ENCODE results near the gene KCNJ2. TPM values are rescaled to one million over a fixed set of nuclear protein-coding genes. Genes with fewer than 3 reads are reported as not detected.

The KCNJ2 gene
- polyA plus RNA-seq (2011; rRNA removed) (1.2 and 2.1 TPM in 2 replicates), polyA minus RNA-seq (2011; rRNA and poly(A)+ RNA removed) (6.3 and 13.5 TPM in 2 replicates)

DNA sequence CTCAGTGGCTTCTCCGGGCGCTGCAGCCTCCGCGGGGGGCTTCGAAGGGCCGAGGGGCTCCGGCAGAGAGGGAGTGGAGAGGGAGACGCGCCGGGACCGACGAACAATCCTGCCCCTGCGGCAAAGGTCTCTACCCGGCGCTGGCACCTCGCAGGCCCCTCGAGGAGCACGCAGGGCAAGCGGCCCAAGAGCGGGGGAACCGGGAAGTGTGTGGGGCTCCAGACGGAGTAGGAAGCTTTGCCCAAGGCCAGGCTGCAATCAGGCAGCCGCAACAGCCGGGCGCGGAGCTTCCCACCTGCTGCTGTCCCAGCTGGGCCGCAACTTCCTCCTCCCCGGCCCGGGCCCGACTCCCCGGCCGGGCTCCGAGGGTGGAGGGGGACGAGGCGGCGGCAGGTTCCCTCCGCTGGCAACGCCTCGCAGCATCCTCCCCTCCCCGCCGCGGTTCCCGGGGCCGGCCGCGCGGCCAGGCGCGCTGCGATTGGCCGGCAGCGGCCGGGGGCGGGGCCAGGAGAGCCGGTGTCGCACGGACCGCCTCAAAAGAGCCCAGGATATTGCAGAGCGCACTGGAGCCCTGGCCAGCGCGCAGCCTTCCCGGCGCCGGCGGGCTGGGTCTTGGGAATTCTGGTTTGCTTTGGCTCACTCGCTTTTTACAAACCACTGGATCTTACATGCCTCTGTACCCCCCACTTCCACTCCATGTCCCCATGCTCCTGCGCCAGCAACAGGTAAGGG is at the start of gene KCNJ2:
TSS of gene KCNJ2 (plus strand) at position 556 of the 732 bp plus-strand sequence. CDS start 5,508 bp downstream, outside the sequence.
- Histone ChIP-seq H3K4me3 (ENCODE audit: low read depth, low read length) (peak within 1 kb of the TSS; percentile 49), H3K36me3 (ENCODE audit: control insufficient read depth, insufficient read depth, low read length) (no peaks in the 10 kb centered on the region), H3K27me3 (ENCODE audit: control insufficient read depth, insufficient read depth, low read length) (no peaks in the 10 kb centered on the region; the same call in 1 of the 2 replicates)
- ChIA-PET POLR2A (no interaction called here), CTCF (interaction anchor here (0.9 to 2.6 kb wide), 3 partner anchors 9 to 562 kb away, joined by 3 to 10 read pairs (median 7); no protein-coding TSS in a partner anchor)
- peak; percentile 26 for DNase-seq (ENCODE audit: low read depth)
- no peak for TF ChIP-seq CTCF (IDR thresholded peaks at IDR 0.05; ENCODE audit: insufficient read depth, low read depth, low read length)

GRCh38 chr17:70119545-70119944 is 49.8 kb upstream of the KCNJ2 start:
- ChIA-PET CTCF (no interaction called here), POLR2A (no interaction called here)
- no peak for TF ChIP-seq CTCF (IDR thresholded peaks at IDR 0.05; ENCODE audit: insufficient read depth, low read depth, low read length)
- no peak for DNase-seq (ENCODE audit: low read depth)
- Histone ChIP-seq H3K4me3 (ENCODE audit: low read depth, low read length) (no peak overlapping the region), H3K27me3 (ENCODE audit: control insufficient read depth, insufficient read depth, low read length) (0 out of 2 replicates have a peak, but pooled peaks cover 1% of the 10 kb centered on the region), H3K36me3 (ENCODE audit: control insufficient read depth, insufficient read depth, low read length) (no peaks in the 10 kb centered on the region)

GRCh38 chr17:70119983-70120382 is 49.3 kb upstream of the KCNJ2 start:
- no peak for DNase-seq (ENCODE audit: low read depth)
- H3K4me3 ChIP-seq (ENCODE audit: low read depth, low read length), result no peak overlapping the region
- no peaks in the 10 kb centered on the region for H3K36me3 ChIP-seq (ENCODE audit: control insufficient read depth, insufficient read depth, low read length)
- POLR2A ChIA-PET, result no interaction called here
- 0 out of 2 replicates have a peak, but pooled peaks cover 1% of the 10 kb centered on the region for H3K27me3 ChIP-seq (ENCODE audit: control insufficient read depth, insufficient read depth, low read length)
- TF ChIP-seq CTCF (IDR thresholded peaks at IDR 0.05; ENCODE audit: insufficient read depth, low read depth, low read length), result no peak
- CTCF ChIA-PET, result no interaction called here

DNA sequence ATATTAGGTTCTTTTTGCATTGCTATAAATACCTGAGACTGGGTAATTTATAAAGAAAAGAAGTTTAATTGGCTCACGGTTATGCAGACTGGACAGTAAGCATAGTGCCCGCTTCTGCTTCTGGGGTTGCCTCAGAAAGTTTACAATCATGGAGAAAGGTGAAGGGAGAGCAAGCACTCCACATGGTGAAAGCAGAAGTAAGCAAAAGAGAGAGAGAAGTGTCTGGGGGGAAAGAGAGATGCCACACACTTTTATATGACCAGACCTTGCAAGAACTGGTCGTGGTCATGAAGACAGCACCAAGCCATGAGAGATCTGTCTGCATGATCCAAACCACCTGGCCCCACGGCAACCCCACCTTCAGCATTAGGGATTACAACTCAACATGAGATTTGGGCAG is 48.9 kb upstream of the KCNJ2 start:
- Histone ChIP-seq H3K4me3 (ENCODE audit: low read depth, low read length) (no peak overlapping the region), H3K27me3 (ENCODE audit: control insufficient read depth, insufficient read depth, low read length) (0 out of 2 replicates have a peak, but pooled peaks cover under 1% of the 10 kb centered on the region), H3K36me3 (ENCODE audit: control insufficient read depth, insufficient read depth, low read length) (no peaks in the 10 kb centered on the region)
- CTCF ChIA-PET, result no interaction called here
- TF ChIP-seq CTCF (IDR thresholded peaks at IDR 0.05; ENCODE audit: insufficient read depth, low read depth, low read length), result no peak
- no peak for DNase-seq (ENCODE audit: low read depth)
- POLR2A ChIA-PET, result no interaction called here

DNA sequence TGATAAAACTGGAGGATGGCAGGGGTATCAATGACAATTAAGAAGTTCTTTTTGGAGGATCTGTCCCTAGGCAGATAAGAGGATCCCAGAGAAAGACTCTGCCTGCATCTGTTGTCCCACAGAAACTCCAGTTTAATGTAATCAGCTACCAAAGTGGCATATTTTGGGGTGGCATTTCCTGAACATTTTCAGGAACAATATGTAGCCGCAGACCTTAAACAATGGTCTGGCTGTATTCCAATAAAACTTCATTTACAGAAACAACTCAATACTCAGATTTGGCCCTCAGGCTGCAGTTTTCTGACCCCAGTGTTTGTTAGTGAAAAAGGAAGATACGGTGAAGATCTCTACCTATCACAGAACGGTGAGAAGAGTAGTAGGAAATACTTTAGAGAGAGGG is 48.2 kb upstream of the KCNJ2 start:
- H3K4me3 ChIP-seq (ENCODE audit: low read depth, low read length), result no peak overlapping the region
- H3K27me3 ChIP-seq (ENCODE audit: control insufficient read depth, insufficient read depth, low read length), result no peaks in the 10 kb centered on the region
- POLR2A ChIA-PET, result no interaction called here
- H3K36me3 ChIP-seq (ENCODE audit: control insufficient read depth, insufficient read depth, low read length), result no peaks in the 10 kb centered on the region
- CTCF ChIA-PET, result interaction anchor here (0.6 kb wide), 1 partner anchor 246 kb away, joined by 3 read pairs; no protein-coding TSS in a partner anchor
- no peak for TF ChIP-seq CTCF (IDR thresholded peaks at IDR 0.05; ENCODE audit: insufficient read depth, low read depth, low read length)
- DNase-seq (ENCODE audit: low read depth), result no peak

Measured in BJ (cell line).